H1 (cell line): ENCODE data around the gene HPN. TPM values are rescaled to one million over a fixed set of nuclear protein-coding genes. Genes with fewer than 3 reads are reported as not detected.

Experiments used
- CTCF ChIA-PET: fragments of 300-600 bp; sonication (Branson Sonifier 250); formaldehyde crosslinking; loops from one replicate; lab custom pipeline; 2021; ENCODE audit not compliant: partially characterized antibody; lab: Charles Lee
- POLR2A ChIA-PET: fragments of 300-600 bp; sonication (Branson Sonifier 250); formaldehyde crosslinking; loops from one replicate; lab custom pipeline; 2021; ENCODE audit warnings: inconsistent platforms; ENCODE audit not compliant: partially characterized antibody; lab: Charles Lee
- DNase-seq, 2 experiments: peaks; one replicate each; pipeline versions ENCODE4 v3.0.0 to v3.0.0-alpha.2; 2010 to 2022; ENCODE audit warnings: low spot score in 2 of 2, low read depth in 1 of 2, mixed read lengths in 1 of 2
- FAIRE-seq: peaks from 2 replicates; lab custom pipeline; 2011; peaks lifted over from hg19 to GRCh38; lab: Jason Lieb, UNC
- H2AFZ ChIP-seq: 2 replicates; pipeline ENCODE4 v1.8.1; 2012; ENCODE audit warnings: low read length, inconsistent platforms
- H2AK5ac ChIP-seq: 2 replicates; pipeline ENCODE4 v1.6.1; 2013; ENCODE audit warnings: low read depth, low read length
- H2BK120ac ChIP-seq: replicated peaks from 2 replicates; pipeline ENCODE3; 2013; ENCODE audit warnings: low read depth, low read length, inconsistent platforms
- H2BK12ac ChIP-seq: 2 replicates; pipeline ENCODE4 v1.6.1; 2013; ENCODE audit warnings: low read depth, low read length
- H2BK15ac ChIP-seq: 2 replicates; pipeline ENCODE4 v1.6.1; 2013; ENCODE audit warnings: low read length
- H2BK20ac ChIP-seq: 2 replicates; pipeline ENCODE4 v1.6.1; 2013; ENCODE audit warnings: low read length
- H2BK5ac ChIP-seq: 2 replicates; pipeline ENCODE4 v1.6.1; 2013; ENCODE audit warnings: low read depth, low read length
- H3K14ac ChIP-seq: 2 replicates; pipeline ENCODE4 v1.6.1; 2013; ENCODE audit warnings: inconsistent platforms; ENCODE audit not compliant: insufficient read length
- H3K18ac ChIP-seq: 2 replicates; pipeline ENCODE4 v1.6.1; 2013; ENCODE audit warnings: low read length; ENCODE audit errors: extremely low read depth
- H3K23ac ChIP-seq: 2 replicates; pipeline ENCODE4 v1.6.1; 2013; ENCODE audit warnings: inconsistent platforms; ENCODE audit not compliant: insufficient read length
- H3K23me2 ChIP-seq: 2 replicates; pipeline ENCODE4 v1.6.1; 2013; ENCODE audit warnings: low read depth, low read length
- H3K27ac ChIP-seq: 2 replicates; pipeline ENCODE4 v1.6.1; 2011; ENCODE audit warnings: low read depth, low read length, inconsistent platforms
- H3K27me3 ChIP-seq, 4 experiments: replicated peaks in 1 of 4; 1 replicate in 1 of 4; 2 replicates in 3 of 4; pipeline versions ENCODE4 v1.6.1 to v1.8.1; 2011 to 2013; ENCODE audit warnings: low read length in 3 of 4, mild to moderate bottlenecking in 3 of 4, inconsistent platforms in 2 of 4, mixed read lengths in 2 of 4, moderate library complexity in 1 of 4; ENCODE audit not compliant: control insufficient read depth in 3 of 4, insufficient read depth in 3 of 4; ENCODE audit errors: extremely low read depth in 1 of 4
- H3K36me3 ChIP-seq, 4 experiments: 2 replicates each; pipeline versions ENCODE4 v1.6.1 to v1.8.1; 2011 to 2013; ENCODE audit warnings: mild to moderate bottlenecking in 4 of 4, low read length in 3 of 4, moderate library complexity in 2 of 4, control low read depth in 1 of 4, inconsistent platforms in 1 of 4; ENCODE audit not compliant: insufficient read depth in 4 of 4, control insufficient read depth in 2 of 4
- H3K4ac ChIP-seq: replicated peaks from 2 replicates; pipeline ENCODE3; 2013; ENCODE audit warnings: low read length, low read depth, mixed read lengths, inconsistent platforms; ENCODE audit not compliant: insufficient read length
- H3K4me1 ChIP-seq, 4 experiments: replicated peaks in 1 of 4; 1 replicate in 1 of 4; 2 replicates in 3 of 4; pipeline versions ENCODE4 v1.6.1 to v1.8.1; 2011 to 2013; ENCODE audit warnings: low read length in 3 of 4, inconsistent platforms in 2 of 4, mixed read lengths in 1 of 4; ENCODE audit not compliant: insufficient read depth in 4 of 4, control insufficient read depth in 3 of 4
- H3K4me2 ChIP-seq, 2 experiments: 2 replicates each; pipeline versions ENCODE4 v1.6.1 to v1.8.1; 2011 to 2013; ENCODE audit warnings: low read depth in 2 of 2, low read length in 2 of 2, control low read depth in 1 of 2, inconsistent platforms in 1 of 2, mild to moderate bottlenecking in 1 of 2; ENCODE audit not compliant: insufficient read depth in 1 of 2
- H3K4me3 ChIP-seq, 4 experiments: fragments of 200-600, 300-600 bp in 1 of 4; sonication (generic), shearing (Covaris generic), sonication (Bioruptor Twin) in 1 of 4; 2 replicates each; pipeline versions ENCODE4 v1.5.1 to v1.8.1; 2011 to 2016; ENCODE audit warnings: low read length in 4 of 4, low read depth in 3 of 4, control low read depth in 2 of 4, inconsistent platforms in 2 of 4, mild to moderate bottlenecking in 2 of 4, mixed read lengths in 1 of 4, moderate library complexity in 1 of 4; ENCODE audit not compliant: insufficient read depth in 2 of 4; ENCODE audit errors: extremely low read depth in 1 of 4
- H3K56ac ChIP-seq: replicated peaks from 2 replicates; pipeline ENCODE3; 2013; ENCODE audit warnings: low read depth, mild to moderate bottlenecking, mixed read lengths, low read length, inconsistent platforms; ENCODE audit not compliant: insufficient read length
- H3K79me1 ChIP-seq: 2 replicates; pipeline ENCODE4 v1.6.1; 2013; ENCODE audit warnings: low read depth, low read length, control low read depth
- H3K79me2 ChIP-seq, 2 experiments: 2 replicates each; pipeline versions ENCODE4 v1.6.1 to v1.8.1; 2012 to 2013; ENCODE audit warnings: low read length in 2 of 2, mild to moderate bottlenecking in 2 of 2, inconsistent platforms in 1 of 2; ENCODE audit not compliant: insufficient read depth in 2 of 2, control insufficient read depth in 1 of 2
- H3K9ac ChIP-seq, 4 experiments: replicated peaks in 1 of 4; 1 replicate in 1 of 4; 2 replicates in 3 of 4; pipeline versions ENCODE4 v1.6.1 to v1.8.1; 2011 to 2013; ENCODE audit warnings: low read depth in 3 of 4, low read length in 3 of 4, control low read depth in 2 of 4, mild to moderate bottlenecking in 2 of 4, moderate library complexity in 2 of 4, inconsistent platforms in 1 of 4; ENCODE audit errors: extremely low read depth in 1 of 4
- H3K9me3 ChIP-seq, 2 experiments: 2 replicates each; pipeline versions ENCODE4 v1.6.1 to v1.8.1; 2012 to 2013; ENCODE audit warnings: mild to moderate bottlenecking in 2 of 2, moderate library complexity in 2 of 2, control low read depth in 1 of 2, inconsistent platforms in 1 of 2, low read depth in 1 of 2, low read length in 1 of 2, mixed read lengths in 1 of 2; ENCODE audit not compliant: insufficient read depth in 2 of 2
- H4K20me1 ChIP-seq, 2 experiments: replicated peaks in 1 of 2; 2 replicates each; pipeline versions ENCODE3 to v1.8.1; 2011 to 2013; ENCODE audit warnings: inconsistent platforms in 2 of 2, low read length in 2 of 2, mild to moderate bottlenecking in 1 of 2; ENCODE audit not compliant: insufficient read depth in 2 of 2, control insufficient read depth in 1 of 2
- H4K5ac ChIP-seq: 2 replicates; pipeline ENCODE4 v1.6.1; 2013; ENCODE audit warnings: low read length, low read depth, mixed read lengths, inconsistent platforms; ENCODE audit not compliant: insufficient read length
- H4K8ac ChIP-seq: 2 replicates; pipeline ENCODE4 v1.8.0; 2013; ENCODE audit warnings: mild to moderate bottlenecking, moderate library complexity, low read length, inconsistent platforms; ENCODE audit not compliant: insufficient read depth; ENCODE audit errors: extremely low read depth
- H4K91ac ChIP-seq: replicated peaks from 2 replicates; pipeline ENCODE3; 2013; ENCODE audit warnings: low read length, mixed read lengths, inconsistent platforms; ENCODE audit not compliant: insufficient read length
- HDAC2 ChIP-seq, 2 experiments: fragments of 300-600 bp in 1 of 2; sonication (generic) in 1 of 2; IDR thresholded peaks; 2 replicates each; pipeline ENCODE4 v1.6.1; 2011 to 2012; ENCODE audit warnings: low read depth in 2 of 2, low read length in 2 of 2, mild to moderate bottlenecking in 2 of 2, moderate library complexity in 2 of 2, borderline replicate concordance in 1 of 2, inconsistent platforms in 1 of 2
- POLR2AphosphoS5 ChIP-seq: IDR thresholded peaks from 2 replicates; pipeline ENCODE4 v1.6.1; 2011; ENCODE audit warnings: low read depth, low read length
- SAP30 ChIP-seq: fragments of 300-600 bp; sonication (generic); IDR thresholded peaks from 2 replicates; pipeline ENCODE4 v1.7.1; 2012; ENCODE audit warnings: low read length, moderate library complexity, mild to moderate bottlenecking, inconsistent platforms; ENCODE audit not compliant: insufficient read depth, insufficient replicate concordance
- SIN3A ChIP-seq, 2 experiments: IDR thresholded peaks in 1 of 2; conservative IDR thresholded peaks in 1 of 2; 2 replicates each; pipeline ENCODE4 v1.6.1; 2011 to 2012; ENCODE audit warnings: low read length in 2 of 2, improper control_type of control experiment in 1 of 2, low read depth in 1 of 2, mild to moderate bottlenecking in 1 of 2
- WGBS, 2 experiments: shearing (Covaris generic) in 1 of 2; methylation state at CpG; one replicate each; pipeline versions ENCODE4 v1.1.6 to v1.1.7; 2013 to 2015; ENCODE audit warnings: low lambda C conversion rate in 2 of 2, mixed read lengths in 2 of 2, inconsistent platforms in 1 of 2, low coverage in 1 of 2, missing lambda C conversion rate in 1 of 2; ENCODE audit not compliant: insufficient replicate concordance in 2 of 2, insufficient coverage in 1 of 2, insufficient read length in 1 of 2; ENCODE audit errors: extremely low coverage in 1 of 2, missing lambda C conversion rate in 1 of 2; 5-methylcytosine and 5-hydroxymethylcytosine counted together
- polyA plus RNA-seq, 7 experiments: library from polyadenylated mRNA; depleted of rRNA in 3 of 7; stranded (reverse) in 5 of 7; unstranded in 2 of 7; fragments of >200 nt in 5 of 7; fragments of 200-250 nt in 2 of 7; gene quantifications; 1 replicate in 5 of 7; 2 replicates in 1 of 7; 4 replicates in 1 of 7; pipeline versions ENCODE4 v1.2.1 to v1.2.3, GENCODE V29; 2011 to 2013; ENCODE audit warnings: missing spikeins in 2 of 7, mixed read lengths in 2 of 7
- total RNA-seq: library from RNA; stranded (reverse); fragmentation: NEBNext Ultra II Directional; extraction: Animal tissue kit (Norgen Biotek cat#: 25700); gene quantifications from 2 replicates; pipeline ENCODE4 v1.2.1, GENCODE V29; 2021

HPN gene
- total and polyA plus RNA-seq, 2 of the 8 experiments (the other 6 are each of a cell fraction or from before 2014, with no cell fraction given): 14.7 to 33.7 TPM

DNA sequence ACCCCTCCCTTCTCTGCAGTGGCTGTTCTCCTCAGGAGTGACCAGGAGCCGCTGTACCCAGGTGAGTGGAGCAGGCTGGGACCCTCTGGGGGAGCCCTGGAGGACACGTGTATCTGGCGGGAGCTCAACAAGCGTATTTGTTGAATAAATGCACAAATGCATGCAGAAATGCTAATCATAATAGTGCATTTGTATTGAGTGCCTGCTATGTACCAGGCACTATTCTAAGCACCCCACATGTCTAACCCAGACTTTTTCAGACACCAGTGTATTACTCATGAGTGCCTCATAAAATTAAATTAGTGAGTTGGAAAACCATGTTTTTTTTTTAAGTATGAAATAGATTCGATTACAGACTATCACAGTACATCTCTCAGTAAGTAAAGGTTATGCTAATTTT is 7.9 kb downstream of the HPN start:
- Histone ChIP-seq H2AK5ac (no peak overlapping the region), H2BK5ac (no peak overlapping the region), H3K27ac (no peak overlapping the region), H2BK12ac (no peak overlapping the region), H3K4me2 (no peak overlapping the region), H4K5ac (no peak overlapping the region), H3K14ac (no peak overlapping the region), H3K4me3 (no peak overlapping the region), H3K36me3 (no peaks in the 10 kb centered on the region; a peak in 1 of 8 replicates), H4K8ac (no peak overlapping the region), H3K56ac (no peak overlapping the region), H2BK20ac (no peak overlapping the region), H3K18ac (no peak overlapping the region), H3K9me3 (no peaks in the 10 kb centered on the region), H3K4ac (no peak overlapping the region), H3K79me1 (no peaks in the 10 kb centered on the region), H4K91ac (no peak overlapping the region), H3K23ac (no peak overlapping the region), H3K79me2 (peaks cover 0 to 3% of the 10 kb centered on the region in 2 experiments; a peak in 1 of 4 replicates), H3K27me3 (no peaks in the 10 kb centered on the region), H3K9ac (no peak overlapping the region), H4K20me1 (peaks cover 0 to 5% of the 10 kb centered on the region in 2 experiments), H3K23me2 (no peaks in the 10 kb centered on the region), H3K4me1 (peaks cover 0 to 14% (median 8%) of the 10 kb centered on the region in 4 experiments; a peak in 5 of 7 replicates), H2BK120ac (no peak overlapping the region), H2AFZ (no peak overlapping the region), H2BK15ac (no peak overlapping the region)
- no peak for FAIRE-seq
- TF ChIP-seq POLR2AphosphoS5 (no peak), SIN3A (conservative IDR thresholded peaks at IDR 0.05 in 1 of 2, IDR thresholded peaks at IDR 0.05 in 1 of 2; ENCODE audit: low read depth in 1 of 2, low read length in 2 of 2) (no peak), SAP30 (no peak), HDAC2 (IDR thresholded peaks at IDR 0.05; ENCODE audit: borderline replicate concordance in 1 of 2, low read depth in 2 of 2, low read length in 2 of 2) (no peak)
- ChIA-PET POLR2A (interaction anchor here (0.9 kb wide), 1 partner anchor 9 kb away, joined by 3 read pairs; no protein-coding TSS in a partner anchor), CTCF (interaction anchor here (0.9 to 13.0 kb wide), 4 partner anchors 18 to 77 kb away, joined by 3 to 56 read pairs (median 8); partner anchors contain the start of gene FXYD3)
- no peak for DNase-seq
- 89% methylated on average over 5 of the region's 5 CpGs; no CpG with 5 or more reads in 1 of the 2 experiments for WGBS, 2 experiments
